ENCODE measurements around the gene SCYL1. TPM values are rescaled to one million over a fixed set of nuclear protein-coding genes. Genes with fewer than 3 reads are reported as not detected.

SCYL1 gene
- total and polyA plus RNA-seq, 2 donors from 2014 or later = 72.2 to 78.9 TPM

DNA sequence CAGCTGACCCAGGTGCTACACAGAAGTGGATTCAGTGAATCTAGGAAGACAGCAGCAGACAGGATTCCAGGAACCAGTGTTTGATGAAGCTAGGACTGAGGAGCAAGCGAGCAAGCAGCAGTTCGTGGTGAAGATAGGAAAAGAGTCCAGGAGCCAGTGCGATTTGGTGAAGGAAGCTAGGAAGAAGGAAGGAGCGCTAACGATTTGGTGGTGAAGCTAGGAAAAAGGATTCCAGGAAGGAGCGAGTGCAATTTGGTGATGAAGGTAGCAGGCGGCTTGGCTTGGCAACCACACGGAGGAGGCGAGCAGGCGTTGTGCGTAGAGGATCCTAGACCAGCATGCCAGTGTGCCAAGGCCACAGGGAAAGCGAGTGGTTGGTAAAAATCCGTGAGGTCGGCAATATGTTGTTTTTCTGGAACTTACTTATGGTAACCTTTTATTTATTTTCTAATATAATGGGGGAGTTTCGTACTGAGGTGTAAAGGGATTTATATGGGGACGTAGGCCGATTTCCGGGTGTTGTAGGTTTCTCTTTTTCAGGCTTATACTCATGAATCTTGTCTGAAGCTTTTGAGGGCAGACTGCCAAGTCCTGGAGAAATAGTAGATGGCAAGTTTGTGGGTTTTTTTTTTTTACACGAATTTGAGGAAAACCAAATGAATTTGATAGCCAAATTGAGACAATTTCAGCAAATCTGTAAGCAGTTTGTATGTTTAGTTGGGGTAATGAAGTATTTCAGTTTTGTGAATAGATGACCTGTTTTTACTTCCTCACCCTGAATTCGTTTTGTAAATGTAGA is 24.3 kb upstream of the SCYL1 start:
- H3K27ac ChIP-seq (ENCODE audit: low read depth in 2 of 2, low read length in 2 of 2) = peak overlapping the region; percentile 99
- FAIRE-seq (no peak), DNase-seq (peak in 2 of 5 donors; percentile 68 to 73)
- peaks cover 0 to 16% (median 13%) of the 10 kb centered on the region in 3 donors for H3K4me1 ChIP-seq (ENCODE audit: control insufficient read depth in 2 of 3, insufficient read depth in 2 of 3, low read depth in 1 of 3, low read length in 3 of 3)
- peak overlapping the region; percentile 84 to 100 (median 100) for H3K9ac ChIP-seq (ENCODE audit: low read length in 3 of 3)
- no peaks in the 10 kb centered on the region for H3K27me3 ChIP-seq (ENCODE audit: control insufficient read depth, insufficient read depth, low read length)
- H3K4me3 ChIP-seq (ENCODE audit: low read length in 3 of 3) = peak overlapping the region; percentile 81 to 97 (median 93)
- H3K9me3 ChIP-seq (ENCODE audit: control insufficient read depth in 2 of 3, insufficient read depth in 1 of 3, low read length in 3 of 3) = no peaks in the 10 kb centered on the region
- H3K36me3 ChIP-seq (ENCODE audit: control insufficient read depth in 2 of 3, insufficient read depth in 3 of 3, low read length in 3 of 3) = peaks cover 30 to 56% (median 37%) of the 10 kb centered on the region in 3 donors
- intact Hi-C loops (cut with DNase I) = loop anchor here (5.0 kb wide), 1 partner anchor 73 kb away; no protein-coding TSS in a partner anchor
- TF ChIP-seq, protein P1, sequence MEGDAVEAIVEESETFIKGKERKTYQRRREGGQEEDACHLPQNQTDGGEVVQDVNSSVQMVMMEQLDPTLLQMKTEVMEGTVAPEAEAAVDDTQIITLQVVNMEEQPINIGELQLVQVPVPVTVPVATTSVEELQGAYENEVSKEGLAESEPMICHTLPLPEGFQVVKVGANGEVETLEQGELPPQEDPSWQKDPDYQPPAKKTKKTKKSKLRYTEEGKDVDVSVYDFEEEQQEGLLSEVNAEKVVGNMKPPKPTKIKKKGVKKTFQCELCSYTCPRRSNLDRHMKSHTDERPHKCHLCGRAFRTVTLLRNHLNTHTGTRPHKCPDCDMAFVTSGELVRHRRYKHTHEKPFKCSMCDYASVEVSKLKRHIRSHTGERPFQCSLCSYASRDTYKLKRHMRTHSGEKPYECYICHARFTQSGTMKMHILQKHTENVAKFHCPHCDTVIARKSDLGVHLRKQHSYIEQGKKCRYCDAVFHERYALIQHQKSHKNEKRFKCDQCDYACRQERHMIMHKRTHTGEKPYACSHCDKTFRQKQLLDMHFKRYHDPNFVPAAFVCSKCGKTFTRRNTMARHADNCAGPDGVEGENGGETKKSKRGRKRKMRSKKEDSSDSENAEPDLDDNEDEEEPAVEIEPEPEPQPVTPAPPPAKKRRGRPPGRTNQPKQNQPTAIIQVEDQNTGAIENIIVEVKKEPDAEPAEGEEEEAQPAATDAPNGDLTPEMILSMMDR (IDR thresholded peaks at IDR 0.05; ENCODE audit: borderline replicate concordance, extremely low read depth, insufficient read depth) = no peak

DNA sequence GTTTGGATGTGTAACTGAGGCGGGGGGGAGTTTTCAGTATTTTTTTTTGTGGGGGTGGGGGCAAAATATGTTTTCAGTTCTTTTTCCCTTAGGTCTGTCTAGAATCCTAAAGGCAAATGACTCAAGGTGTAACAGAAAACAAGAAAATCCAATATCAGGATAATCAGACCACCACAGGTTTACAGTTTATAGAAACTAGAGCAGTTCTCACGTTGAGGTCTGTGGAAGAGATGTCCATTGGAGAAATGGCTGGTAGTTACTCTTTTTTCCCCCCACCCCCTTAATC is 23.8 kb upstream of the SCYL1 start:
- intact Hi-C loops (cut with DNase I) = loop anchor here (5.0 kb wide), 1 partner anchor 74 kb away; no protein-coding TSS in a partner anchor
- Histone ChIP-seq H3K4me1 (ENCODE audit: control insufficient read depth in 2 of 3, insufficient read depth in 2 of 3, low read depth in 1 of 3, low read length in 3 of 3) (peaks cover 0 to 17% (median 13%) of the 10 kb centered on the region in 3 donors), H3K36me3 (ENCODE audit: control insufficient read depth in 2 of 3, insufficient read depth in 3 of 3, low read length in 3 of 3) (peaks cover 35 to 62% (median 43%) of the 10 kb centered on the region in 3 donors), H3K4me3 (ENCODE audit: low read length in 3 of 3) (peak overlapping the region; percentile 81 to 97 (median 93)), H3K27ac (ENCODE audit: low read depth in 2 of 2, low read length in 2 of 2) (peak overlapping the region; percentile 99), H3K9me3 (ENCODE audit: control insufficient read depth in 2 of 3, insufficient read depth in 1 of 3, low read length in 3 of 3) (no peaks in the 10 kb centered on the region), H3K9ac (ENCODE audit: low read length in 3 of 3) (peak overlapping the region; percentile 84 to 100 (median 100)), H3K27me3 (ENCODE audit: control insufficient read depth, insufficient read depth, low read length) (no peaks in the 10 kb centered on the region)
- FAIRE-seq (no peak), DNase-seq (no peak)
- TF ChIP-seq, protein P1 (IDR thresholded peaks at IDR 0.05; ENCODE audit: borderline replicate concordance, extremely low read depth, insufficient read depth) = no peak

DNA sequence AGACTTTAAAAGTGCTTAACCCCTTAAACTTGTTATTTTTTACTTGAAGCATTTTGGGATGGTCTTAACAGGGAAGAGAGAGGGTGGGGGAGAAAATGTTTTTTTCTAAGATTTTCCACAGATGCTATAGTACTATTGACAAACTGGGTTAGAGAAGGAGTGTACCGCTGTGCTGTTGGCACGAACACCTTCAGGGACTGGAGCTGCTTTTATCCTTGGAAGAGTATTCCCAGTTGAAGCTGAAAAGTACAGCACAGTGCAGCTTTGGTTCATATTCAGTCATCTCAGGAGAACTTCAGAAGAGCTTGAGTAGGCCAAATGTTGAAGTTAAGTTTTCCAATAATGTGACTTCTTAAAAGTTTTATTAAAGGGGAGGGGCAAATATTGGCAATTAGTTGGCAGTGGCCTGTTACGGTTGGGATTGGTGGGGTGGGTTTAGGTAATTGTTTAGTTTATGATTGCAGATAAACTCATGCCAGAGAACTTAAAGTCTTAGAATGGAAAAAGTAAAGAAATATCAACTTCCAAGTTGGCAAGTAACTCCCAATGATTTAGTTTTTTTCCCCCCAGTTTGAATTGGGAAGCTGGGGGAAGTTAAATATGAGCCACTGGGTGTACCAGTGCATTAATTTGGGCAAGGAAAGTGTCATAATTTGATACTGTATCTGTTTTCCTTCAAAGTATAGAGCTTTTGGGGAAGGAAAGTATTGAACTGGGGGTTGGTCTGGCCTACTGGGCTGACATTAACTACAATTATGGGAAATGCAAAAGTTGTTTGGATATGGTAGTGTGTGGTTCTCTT is 23.2 kb upstream of the SCYL1 start:
- TF ChIP-seq, protein P1 (IDR thresholded peaks at IDR 0.05; ENCODE audit: borderline replicate concordance, extremely low read depth, insufficient read depth) = no peak
- H3K27ac ChIP-seq (ENCODE audit: low read depth in 2 of 2, low read length in 2 of 2) = peak overlapping the region; percentile 99
- DNase-seq = peak in 2 of 5 donors; percentile 50 to 72
- FAIRE-seq = no peak
- intact Hi-C loops (cut with DNase I) = loop anchor here (5.0 kb wide), 1 partner anchor 74 kb away; no protein-coding TSS in a partner anchor
- peak overlapping the region; percentile 84 to 100 (median 100) for H3K9ac ChIP-seq (ENCODE audit: low read length in 3 of 3)
- peaks cover 0 to 13% (median 9%) of the 10 kb centered on the region in 3 donors for H3K4me1 ChIP-seq (ENCODE audit: control insufficient read depth in 2 of 3, insufficient read depth in 2 of 3, low read depth in 1 of 3, low read length in 3 of 3)
- H3K4me3 ChIP-seq (ENCODE audit: low read length in 3 of 3) = peak overlapping the region; percentile 81 to 97 (median 93)
- peaks cover 38 to 66% (median 43%) of the 10 kb centered on the region in 3 donors for H3K36me3 ChIP-seq (ENCODE audit: control insufficient read depth in 2 of 3, insufficient read depth in 3 of 3, low read length in 3 of 3)
- no peaks in the 10 kb centered on the region for H3K9me3 ChIP-seq (ENCODE audit: control insufficient read depth in 2 of 3, insufficient read depth in 1 of 3, low read length in 3 of 3)
- no peaks in the 10 kb centered on the region for H3K27me3 ChIP-seq (ENCODE audit: control insufficient read depth, insufficient read depth, low read length)
